A549 (cell line): ENCODE measurements around the gene EPHB4. TPM values are rescaled to one million over a fixed set of nuclear protein-coding genes. Genes with fewer than 3 reads are reported as not detected.

Experiments
- ATAC-seq, 2 experiments: fragments of 200-7000 bp in 1 of 2; fragments of >200 bp in 1 of 2; cut with Nextera tagmentation in 1 of 2; cut with Tn5 transposase in 1 of 2; 3 replicates each; pipeline versions ENCODE4 v1.8.0 to v1.9.1; 2018 to 2020; ENCODE audit warnings: mild to moderate bottlenecking in 1 of 2, moderate library complexity in 1 of 2
- CTCF ChIA-PET: fragments of 300-600 bp; sonication (Branson Sonifier 250); formaldehyde crosslinking; extraction: SDS; loops from one replicate; lab custom pipeline; 2021; ENCODE audit warnings: antibody characterized with exemption, inconsistent platforms; lab: Yijun Ruan, JAX
- POLR2A ChIA-PET: fragments of 350-600 bp; formaldehyde crosslinking; extraction: SDS; loops from one replicate; lab custom pipeline; 2021; ENCODE audit warnings: antibody characterized with exemption, inconsistent platforms; lab: Yijun Ruan, JAX
- DNase-seq, 2 experiments: peaks; one replicate each; pipeline versions ENCODE4 v3.0.0 to v3.0.0-alpha.2; 2011 to 2016; ENCODE audit warnings: low read depth in 1 of 2, low spot score in 1 of 2
- FAIRE-seq: peaks from 2 replicates; lab custom pipeline; 2011; peaks lifted over from hg19 to GRCh38; lab: Jason Lieb, UNC
- H3K27ac ChIP-seq, 2 experiments: fragments of >200 bp; sonication (Bioruptor Twin); formaldehyde crosslinking; 3 replicates each; pipeline ENCODE4 v1.5.1; 2016 to 2017
- H3K4me1 ChIP-seq: fragments of >200 bp; sonication (Bioruptor Twin); formaldehyde crosslinking; 3 replicates; pipeline ENCODE4 v1.6.1; 2016
- H3K4me2 ChIP-seq: fragments of >200 bp; sonication (Bioruptor Twin); formaldehyde crosslinking; 3 replicates; pipeline ENCODE4 v1.6.1; 2016
- H3K4me3 ChIP-seq: fragments of >200 bp; sonication (Bioruptor Twin); formaldehyde crosslinking; 3 replicates; pipeline ENCODE4 v1.5.1; 2016
- H3K9me3 ChIP-seq: fragments of >200 bp; sonication (Bioruptor Twin); formaldehyde crosslinking; 3 replicates; pipeline ENCODE4 v1.6.1; 2016
- CBX8 ChIP-seq: fragments of 200-600 bp; sonication (generic); IDR thresholded peaks from 2 replicates; pipeline ENCODE4 v1.6.1; 2016
- CHD2 ChIP-seq: fragments of 150-350 bp; IDR thresholded peaks from 2 replicates; pipeline ENCODE4 v1.6.1; 2014; ENCODE audit warnings: low read length; ENCODE audit not compliant: partially characterized antibody
- CHD4 ChIP-seq: fragments of 200-600 bp; sonication (generic); IDR thresholded peaks from 2 replicates; pipeline ENCODE4 v1.6.1; 2016; ENCODE audit warnings: antibody characterized with exemption, mild to moderate bottlenecking, borderline replicate concordance
- EHMT2 ChIP-seq: fragments of 200-600 bp; sonication (generic); IDR thresholded peaks from 2 replicates; pipeline ENCODE4 v1.6.1; 2016; ENCODE audit warnings: antibody characterized with exemption, low read depth, mild to moderate bottlenecking, moderate library complexity
- EP300 ChIP-seq, 2 experiments: fragments of >200 bp; sonication (Bioruptor Twin); formaldehyde crosslinking; IDR thresholded peaks; 2 replicates in 1 of 2; 3 replicates in 1 of 2; pipeline ENCODE4 v1.6.1; 2016 to 2017
- FOSB ChIP-seq: fragments of 250-450 bp; sonication (Bioruptor Pico); IDR thresholded peaks from 2 replicates; pipeline ENCODE4 v1.5.0; 2020; ENCODE audit warnings: mild to moderate bottlenecking, moderate library complexity
- FOSL2 ChIP-seq, 2 experiments: fragments of 450-650 bp in 1 of 2; fragments of >200 bp in 1 of 2; sonication (Bioruptor Twin) in 1 of 2; formaldehyde crosslinking; IDR thresholded peaks; 2 replicates each; pipeline versions ENCODE4 v1.5.0 to v1.6.1; 2016 to 2020; ENCODE audit warnings: mild to moderate bottlenecking in 1 of 2, moderate library complexity in 1 of 2
- GATA3 ChIP-seq: IDR thresholded peaks from 2 replicates; pipeline ENCODE4 v1.6.1; 2012; ENCODE audit warnings: borderline replicate concordance
- HDAC2 ChIP-seq: fragments of 200-600 bp; sonication (generic); IDR thresholded peaks from 2 replicates; pipeline ENCODE4 v1.6.1; 2016
- HEYL ChIP-seq: fragments of 250-450 bp; sonication (Bioruptor Pico); IDR thresholded peaks from 2 replicates; pipeline ENCODE4 v1.8.0; 2021; ENCODE audit warnings: mild to moderate bottlenecking, moderate library complexity
- HOXA7 ChIP-seq: fragments of 250-450 bp; sonication (Bioruptor Pico); IDR thresholded peaks from 2 replicates; pipeline ENCODE4 v1.5.0; 2020; ENCODE audit warnings: mild to moderate bottlenecking, moderate library complexity
- HOXB13 ChIP-seq: fragments of 250-450 bp; sonication (Bioruptor Pico); IDR thresholded peaks from 2 replicates; pipeline ENCODE4 v1.5.0; 2020; ENCODE audit warnings: low read depth, mild to moderate bottlenecking, moderate library complexity
- JUN ChIP-seq, 2 experiments: fragments of >200 bp; sonication (Bioruptor Twin); formaldehyde crosslinking; IDR thresholded peaks; 2 replicates in 1 of 2; 3 replicates in 1 of 2; pipeline ENCODE4 v1.6.1; 2016 to 2017
- KDM1A ChIP-seq: fragments of 200-600 bp; sonication (generic); IDR thresholded peaks from 2 replicates; pipeline ENCODE4 v1.6.1; 2016; ENCODE audit warnings: low read depth, mild to moderate bottlenecking
- MAZ ChIP-seq: fragments of 150-350 bp; IDR thresholded peaks from 2 replicates; pipeline ENCODE4 v1.6.1; 2014; ENCODE audit warnings: antibody characterized with exemption, low read depth, low read length, borderline replicate concordance
- MYC ChIP-seq: IDR thresholded peaks from 2 replicates; pipeline ENCODE4 v1.6.1; 2012; ENCODE audit warnings: mild to moderate bottlenecking, inconsistent platforms, low read length, improper control_type of control experiment, borderline replicate concordance
- NPAS2 ChIP-seq: fragments of 250-450 bp; sonication (Bioruptor Pico); IDR thresholded peaks from 2 replicates; pipeline ENCODE4 v1.8.0; 2022; ENCODE audit warnings: mild to moderate bottlenecking, moderate library complexity, borderline replicate concordance
- RNF2 ChIP-seq: fragments of 200-600 bp; sonication (generic); IDR thresholded peaks from 2 replicates; pipeline ENCODE4 v1.6.1; 2016; ENCODE audit warnings: low read depth, mild to moderate bottlenecking, antibody characterized with exemption, moderate library complexity, borderline replicate concordance
- TFCP2L1 ChIP-seq: fragments of 250-450 bp; sonication (Bioruptor Pico); IDR thresholded peaks from 2 replicates; pipeline ENCODE4 v1.5.0; 2021; ENCODE audit warnings: mild to moderate bottlenecking
- TP53 ChIP-seq: fragments of 250-450 bp; sonication (Bioruptor Pico); IDR thresholded peaks from 2 replicates; pipeline ENCODE4 v1.5.0; 2021; ENCODE audit warnings: mild to moderate bottlenecking, moderate library complexity
- ZC3H11A ChIP-seq: fragments of 450-650 bp; IDR thresholded peaks from 2 replicates; pipeline ENCODE4 v1.6.1; 2014; ENCODE audit warnings: antibody characterized with exemption, mild to moderate bottlenecking
- ZFP36 ChIP-seq: fragments of 450-650 bp; IDR thresholded peaks from 2 replicates; pipeline ENCODE4 v1.6.1; 2014; ENCODE audit warnings: borderline replicate concordance; ENCODE audit not compliant: partially characterized antibody
- ZNF302 ChIP-seq: fragments of 250-450 bp; sonication (Bioruptor Pico); IDR thresholded peaks from 2 replicates; pipeline ENCODE4 v1.9.0; 2021; ENCODE audit warnings: inconsistent platforms, mild to moderate bottlenecking, moderate library complexity
- ZSCAN20 ChIP-seq: fragments of 250-450 bp; sonication (Bioruptor Pico); IDR thresholded peaks from 2 replicates; pipeline ENCODE4 v1.8.0; 2022; ENCODE audit warnings: mild to moderate bottlenecking, moderate library complexity
- WGBS: methylation state at CpG from one replicate; pipeline ENCODE4 v1.1.6; 2017; ENCODE audit errors: missing lambda C conversion rate; 5-methylcytosine and 5-hydroxymethylcytosine counted together
- polyA plus RNA-seq, 4 experiments: library from polyadenylated mRNA; depleted of rRNA in 3 of 4; stranded (reverse); fragments of >200 nt; fragmentation: RNase III in 1 of 4; extraction: RNeasy Plus Mini Kit Qiagen cat#74134 plus additional on column Dnase treatment in 1 of 4; gene quantifications; 2 replicates in 3 of 4; 3 replicates in 1 of 4; pipeline ENCODE4 v1.2.3, GENCODE V29; 2011 to 2017
- TF ChIP-seq, protein P1 (sequence below): fragments of 200-600 bp; sonication (generic); IDR thresholded peaks from 2 replicates; pipeline ENCODE4 v1.6.1; 2016; ENCODE audit warnings: antibody characterized with exemption, mild to moderate bottlenecking, moderate library complexity
- TF ChIP-seq, protein P2 (sequence below): fragments of >200 bp; sonication (Bioruptor Twin); formaldehyde crosslinking; IDR thresholded peaks from 3 replicates; pipeline ENCODE4 v1.5.1; 2016
- TF ChIP-seq, protein P3 (sequence below): fragments of 250-450 bp; sonication (Bioruptor Pico); IDR thresholded peaks from 2 replicates; pipeline ENCODE4 v1.5.0; 2020; ENCODE audit warnings: low read depth, mild to moderate bottlenecking, moderate library complexity
- TF ChIP-seq, protein P4 (sequence below): fragments of 250-450 bp; sonication (Bioruptor Pico); IDR thresholded peaks from 2 replicates; pipeline ENCODE4 v1.5.0; 2021; ENCODE audit warnings: mild to moderate bottlenecking, moderate library complexity, borderline replicate concordance
- TF ChIP-seq, protein P5 (sequence below): fragments of >200 bp; sonication (Bioruptor Twin); formaldehyde crosslinking; IDR thresholded peaks from 2 replicates; pipeline ENCODE4 v1.6.1; 2016

EPHB4 gene
- polyA plus RNA-seq, 2 of the 4 experiments (the other 2 are of a cell fraction): 30.4 to 40.5 TPM

DNA sequence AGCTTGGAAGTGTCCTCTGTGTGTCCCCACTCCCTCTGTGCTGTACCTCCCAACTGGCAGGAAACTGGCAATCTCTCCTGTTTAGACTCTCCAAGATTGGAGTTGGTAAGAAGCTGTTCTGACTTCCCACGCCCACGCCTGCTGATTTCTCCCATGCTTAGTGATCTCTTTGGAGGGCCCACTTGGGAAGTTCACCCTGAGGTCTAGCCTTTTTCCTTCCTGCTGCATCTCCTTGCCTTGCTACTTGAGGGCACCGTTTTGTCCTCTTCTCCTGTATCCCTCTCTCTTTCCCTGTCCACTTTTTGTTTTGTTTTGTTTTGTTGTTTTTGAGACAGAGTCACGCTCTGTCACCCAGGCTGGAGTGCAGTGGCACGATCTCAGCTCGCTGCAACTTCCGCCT, 58.5 kb downstream of the EPHB4 start:
- WGBS: 63% methylated on average over 7 of the region's 7 CpGs
- CTCF ChIA-PET: interaction anchor here (0.7 to 1.6 kb wide), 3 partner anchors 16 to 83 kb away, joined by 3 to 5 read pairs (median 4); partner anchors contain the start of gene SLC12A9
- H3K4me2 ChIP-seq: no peak overlapping the region

DNA sequence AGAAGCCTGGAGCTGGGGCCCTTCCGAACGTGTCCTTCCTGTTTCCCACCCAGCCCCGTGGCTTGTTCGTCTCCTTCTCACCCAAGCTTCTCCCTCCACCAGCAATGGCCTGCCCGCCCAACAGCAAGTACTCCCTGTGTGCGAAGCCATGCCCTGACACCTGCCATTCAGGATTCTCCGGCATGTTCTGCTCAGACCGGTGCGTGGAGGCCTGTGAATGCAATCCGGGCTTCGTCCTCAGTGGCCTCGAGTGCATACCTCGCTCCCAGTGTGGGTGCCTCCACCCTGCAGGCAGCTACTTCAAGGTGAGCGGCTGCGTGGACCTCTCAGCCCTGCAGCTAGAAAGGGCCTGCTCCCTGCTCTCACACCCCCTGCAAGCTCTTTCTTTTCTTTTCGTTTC, 62.1 kb downstream of the EPHB4 start:
- ATAC-seq (no peak; a peak in 1 of 6 replicates), FAIRE-seq (no peak), DNase-seq (no peak)
- no peak overlapping the region for H3K4me3 ChIP-seq
- H3K4me1 ChIP-seq: 0 out of 3 replicates have a peak, but pooled peaks cover 4% of the 10 kb centered on the region
- no peak overlapping the region for H3K27ac ChIP-seq
- TF ChIP-seq EP300 (IDR thresholded peaks at IDR 0.05): no peak
- TF ChIP-seq, protein P1, sequence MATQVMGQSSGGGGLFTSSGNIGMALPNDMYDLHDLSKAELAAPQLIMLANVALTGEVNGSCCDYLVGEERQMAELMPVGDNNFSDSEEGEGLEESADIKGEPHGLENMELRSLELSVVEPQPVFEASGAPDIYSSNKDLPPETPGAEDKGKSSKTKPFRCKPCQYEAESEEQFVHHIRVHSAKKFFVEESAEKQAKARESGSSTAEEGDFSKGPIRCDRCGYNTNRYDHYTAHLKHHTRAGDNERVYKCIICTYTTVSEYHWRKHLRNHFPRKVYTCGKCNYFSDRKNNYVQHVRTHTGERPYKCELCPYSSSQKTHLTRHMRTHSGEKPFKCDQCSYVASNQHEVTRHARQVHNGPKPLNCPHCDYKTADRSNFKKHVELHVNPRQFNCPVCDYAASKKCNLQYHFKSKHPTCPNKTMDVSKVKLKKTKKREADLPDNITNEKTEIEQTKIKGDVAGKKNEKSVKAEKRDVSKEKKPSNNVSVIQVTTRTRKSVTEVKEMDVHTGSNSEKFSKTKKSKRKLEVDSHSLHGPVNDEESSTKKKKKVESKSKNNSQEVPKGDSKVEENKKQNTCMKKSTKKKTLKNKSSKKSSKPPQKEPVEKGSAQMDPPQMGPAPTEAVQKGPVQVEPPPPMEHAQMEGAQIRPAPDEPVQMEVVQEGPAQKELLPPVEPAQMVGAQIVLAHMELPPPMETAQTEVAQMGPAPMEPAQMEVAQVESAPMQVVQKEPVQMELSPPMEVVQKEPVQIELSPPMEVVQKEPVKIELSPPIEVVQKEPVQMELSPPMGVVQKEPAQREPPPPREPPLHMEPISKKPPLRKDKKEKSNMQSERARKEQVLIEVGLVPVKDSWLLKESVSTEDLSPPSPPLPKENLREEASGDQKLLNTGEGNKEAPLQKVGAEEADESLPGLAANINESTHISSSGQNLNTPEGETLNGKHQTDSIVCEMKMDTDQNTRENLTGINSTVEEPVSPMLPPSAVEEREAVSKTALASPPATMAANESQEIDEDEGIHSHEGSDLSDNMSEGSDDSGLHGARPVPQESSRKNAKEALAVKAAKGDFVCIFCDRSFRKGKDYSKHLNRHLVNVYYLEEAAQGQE: no peak
- TF ChIP-seq ZFP36: no peak
- TF ChIP-seq GATA3: no peak
- TF ChIP-seq, protein P2, sequence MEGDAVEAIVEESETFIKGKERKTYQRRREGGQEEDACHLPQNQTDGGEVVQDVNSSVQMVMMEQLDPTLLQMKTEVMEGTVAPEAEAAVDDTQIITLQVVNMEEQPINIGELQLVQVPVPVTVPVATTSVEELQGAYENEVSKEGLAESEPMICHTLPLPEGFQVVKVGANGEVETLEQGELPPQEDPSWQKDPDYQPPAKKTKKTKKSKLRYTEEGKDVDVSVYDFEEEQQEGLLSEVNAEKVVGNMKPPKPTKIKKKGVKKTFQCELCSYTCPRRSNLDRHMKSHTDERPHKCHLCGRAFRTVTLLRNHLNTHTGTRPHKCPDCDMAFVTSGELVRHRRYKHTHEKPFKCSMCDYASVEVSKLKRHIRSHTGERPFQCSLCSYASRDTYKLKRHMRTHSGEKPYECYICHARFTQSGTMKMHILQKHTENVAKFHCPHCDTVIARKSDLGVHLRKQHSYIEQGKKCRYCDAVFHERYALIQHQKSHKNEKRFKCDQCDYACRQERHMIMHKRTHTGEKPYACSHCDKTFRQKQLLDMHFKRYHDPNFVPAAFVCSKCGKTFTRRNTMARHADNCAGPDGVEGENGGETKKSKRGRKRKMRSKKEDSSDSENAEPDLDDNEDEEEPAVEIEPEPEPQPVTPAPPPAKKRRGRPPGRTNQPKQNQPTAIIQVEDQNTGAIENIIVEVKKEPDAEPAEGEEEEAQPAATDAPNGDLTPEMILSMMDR: no peak
- no peak for TF ChIP-seq TP53 (CRISPR knock-in tag)
- no peak for TF ChIP-seq HDAC2
- TF ChIP-seq FOSL2 (IDR thresholded peaks at IDR 0.05): no peak
- TF ChIP-seq FOSL2 (CRISPR knock-in tag; IDR thresholded peaks at IDR 0.05): no peak
- no peak for TF ChIP-seq CHD4
- TF ChIP-seq, protein P3, sequence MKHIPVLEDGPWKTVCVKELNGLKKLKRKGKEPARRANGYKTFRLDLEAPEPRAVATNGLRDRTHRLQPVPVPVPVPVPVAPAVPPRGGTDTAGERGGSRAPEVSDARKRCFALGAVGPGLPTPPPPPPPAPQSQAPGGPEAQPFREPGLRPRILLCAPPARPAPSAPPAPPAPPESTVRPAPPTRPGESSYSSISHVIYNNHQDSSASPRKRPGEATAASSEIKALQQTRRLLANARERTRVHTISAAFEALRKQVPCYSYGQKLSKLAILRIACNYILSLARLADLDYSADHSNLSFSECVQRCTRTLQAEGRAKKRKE: no peak
- no peak for TF ChIP-seq FOSB (CRISPR knock-in tag)
- no peak for TF ChIP-seq KDM1A
- TF ChIP-seq CBX8: no peak
- TF ChIP-seq RNF2: no peak
- ChIA-PET POLR2A (interaction anchor here (0.5 kb wide), 1 partner anchor 105 kb away, joined by 3 read pairs; no protein-coding TSS in a partner anchor), CTCF (interaction anchor here (1.1 to 2.4 kb wide), 5 partner anchors 9 to 87 kb away, joined by 3 to 11 read pairs (median 4); partner anchors contain the start of genes POP7 and SLC12A9)
- no peak overlapping the region for H3K4me2 ChIP-seq
- no peaks in the 10 kb centered on the region for H3K9me3 ChIP-seq
- 78% methylated on average over 16 of the region's 16 CpGs for WGBS

More for the DNA sequence above, 58.5 kb downstream of the EPHB4 start:
- Histone ChIP-seq H3K4me1 (no peaks in the 10 kb centered on the region), H3K4me3 (no peak overlapping the region), H3K27ac (no peak overlapping the region), H3K9me3 (no peaks in the 10 kb centered on the region)
- FAIRE-seq (no peak), DNase-seq (no peak)
- POLR2A ChIA-PET: no interaction called here
- TF ChIP-seq TFCP2L1 (CRISPR knock-in tag): no peak
- TF ChIP-seq, protein P4, sequence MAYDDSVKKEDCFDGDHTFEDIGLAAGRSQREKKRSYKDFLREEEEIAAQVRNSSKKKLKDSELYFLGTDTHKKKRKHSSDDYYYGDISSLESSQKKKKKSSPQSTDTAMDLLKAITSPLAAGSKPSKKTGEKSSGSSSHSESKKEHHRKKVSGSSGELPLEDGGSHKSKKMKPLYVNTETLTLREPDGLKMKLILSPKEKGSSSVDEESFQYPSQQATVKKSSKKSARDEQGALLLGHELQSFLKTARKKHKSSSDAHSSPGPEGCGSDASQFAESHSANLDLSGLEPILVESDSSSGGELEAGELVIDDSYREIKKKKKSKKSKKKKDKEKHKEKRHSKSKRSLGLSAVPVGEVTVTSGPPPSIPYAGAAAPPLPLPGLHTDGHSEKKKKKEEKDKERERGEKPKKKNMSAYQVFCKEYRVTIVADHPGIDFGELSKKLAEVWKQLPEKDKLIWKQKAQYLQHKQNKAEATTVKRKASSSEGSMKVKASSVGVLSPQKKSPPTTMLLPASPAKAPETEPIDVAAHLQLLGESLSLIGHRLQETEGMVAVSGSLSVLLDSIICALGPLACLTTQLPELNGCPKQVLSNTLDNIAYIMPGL (CRISPR knock-in tag): no peak
- no peak for TF ChIP-seq NPAS2
- no peak for TF ChIP-seq ZFP36
- TF ChIP-seq HEYL (CRISPR knock-in tag): no peak
- TF ChIP-seq, protein P5, sequence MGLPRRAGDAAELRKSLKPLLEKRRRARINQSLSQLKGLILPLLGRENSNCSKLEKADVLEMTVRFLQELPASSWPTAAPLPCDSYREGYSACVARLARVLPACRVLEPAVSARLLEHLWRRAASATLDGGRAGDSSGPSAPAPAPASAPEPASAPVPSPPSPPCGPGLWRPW: no peak
- TF ChIP-seq CHD2: no peak
- no peak for TF ChIP-seq MYC
- TF ChIP-seq RNF2: no peak
- no peak for TF ChIP-seq ZSCAN20 (CRISPR knock-in tag)
- TF ChIP-seq HOXA7 (CRISPR knock-in tag): no peak
- TF ChIP-seq JUN (IDR thresholded peaks at IDR 0.05): no peak
- TF ChIP-seq ZNF302: no peak
- no peak for TF ChIP-seq ZC3H11A
- no peak for TF ChIP-seq HOXB13
- TF ChIP-seq EHMT2: no peak
- no peak for TF ChIP-seq MAZ
- TF ChIP-seq, all 56 proteins: peak for 0
- ATAC-seq: no peak
